Ovary (tissue), 3 donors: ENCODE results near the gene ANO1.

Source experiments
- CTCF ChIP-seq, 3 donors: fragments of 450-650 bp in 2 of 3; fragments of 200-600 bp in 1 of 3; IDR thresholded peaks; one replicate each; pipeline versions ENCODE4 v1.5.1 to v1.8.0; 2016 to 2022; ENCODE audit warnings: antibody characterized with exemption in 3 of 3, mild to moderate bottlenecking in 1 of 3
- EP300 ChIP-seq: sonication (generic); formaldehyde crosslinking; IDR thresholded peaks from one replicate; pipeline ENCODE4 v1.6.1; 2017; ENCODE audit warnings: antibody characterized with exemption
- POLR2A ChIP-seq: fragments of 450-650 bp; IDR thresholded peaks from one replicate; pipeline ENCODE4 v1.6.1; 2017; ENCODE audit warnings: antibody characterized with exemption, mild to moderate bottlenecking, moderate library complexity
- donor health status: DM: no; HTN: no; CAD: no.

GRCh38 chr11:70210051-70210501, 132.0 kb downstream of the ANO1 start:
- no peak for TF ChIP-seq CTCF (IDR thresholded peaks at IDR 0.05)
- TF ChIP-seq POLR2A: no peak
- no peak for TF ChIP-seq EP300
